Neural cell (in vitro differentiated cells): ENCODE results near the gene B3GNT5. TPM values are rescaled to one million over a fixed set of nuclear protein-coding genes. Genes with fewer than 3 reads are reported as not detected.

ENCODE experiments used
- H2AFZ ChIP-seq: fragments of 200-600, 300-800 bp; sonication (generic), shearing (Covaris generic); 2 replicates; pipeline ENCODE4 v1.6.0; 2014; ENCODE audit warnings: low read depth, mild to moderate bottlenecking, antibody characterized with exemption, low read length, moderate library complexity
- H3F3A ChIP-seq: fragments of 200-600 bp; shearing (Covaris generic); 2 replicates; pipeline ENCODE4 v1.6.1; 2016; ENCODE audit warnings: mild to moderate bottlenecking, moderate library complexity, mixed read lengths, antibody characterized with exemption, low read length; ENCODE audit not compliant: insufficient read depth, poor library complexity, severe bottlenecking
- H3K27ac ChIP-seq: fragments of 200-600, 300-800 bp; sonication (generic), shearing (Covaris generic); 2 replicates; pipeline ENCODE4 v1.5.1; 2014; ENCODE audit warnings: mild to moderate bottlenecking, low read length, moderate library complexity
- H3K27me3 ChIP-seq: fragments of 300-800, 200-600 bp; sonication (generic), shearing (Covaris generic); 2 replicates; pipeline ENCODE4 v1.6.0; 2014; ENCODE audit warnings: mild to moderate bottlenecking, low read depth, low read length, moderate library complexity; ENCODE audit not compliant: insufficient read depth
- H3K36me3 ChIP-seq: fragments of 300-800, 200-600 bp; sonication (generic), shearing (Covaris generic); 2 replicates; pipeline ENCODE4 v1.5.1; 2014; ENCODE audit warnings: mild to moderate bottlenecking, antibody characterized with exemption, low read length, moderate library complexity; ENCODE audit not compliant: insufficient read depth
- H3K4me2 ChIP-seq: fragments of 300-800, 200-600 bp; sonication (generic), shearing (Covaris generic); 2 replicates; pipeline ENCODE4 v1.6.0; 2014; ENCODE audit warnings: mild to moderate bottlenecking, low read length
- H3K4me3 ChIP-seq: fragments of 300-800, 200-600 bp; sonication (generic), shearing (Covaris generic); 2 replicates; pipeline ENCODE4 v1.5.1; 2014; ENCODE audit warnings: mild to moderate bottlenecking, low read length, moderate library complexity
- H3K79me2 ChIP-seq: fragments of 200-600 bp; shearing (Covaris generic); replicated peaks from 2 replicates; pipeline ENCODE4 v1.6.0; 2014; ENCODE audit warnings: mild to moderate bottlenecking, low read length, moderate library complexity; ENCODE audit not compliant: insufficient read depth
- H3K9ac ChIP-seq: fragments of 300-800, 200-600 bp; sonication (generic), shearing (Covaris generic); 2 replicates; pipeline ENCODE4 v1.6.1; 2016; ENCODE audit warnings: mild to moderate bottlenecking, low read length, mixed read lengths
- H3K9me2 ChIP-seq: fragments of 200-600 bp; shearing (Covaris generic); 2 replicates; pipeline ENCODE4 v1.6.1; 2016; ENCODE audit warnings: mild to moderate bottlenecking, low read length, mixed read lengths; ENCODE audit not compliant: insufficient read depth
- H3K9me3 ChIP-seq: fragments of 200-600, 300-800 bp; sonication (generic), shearing (Covaris generic); 2 replicates; pipeline ENCODE4 v1.6.1; 2016; ENCODE audit warnings: mild to moderate bottlenecking, mixed run types, low read length, moderate library complexity, mixed read lengths
- H4K20me1 ChIP-seq: fragments of 200-600 bp; shearing (Covaris generic); 2 replicates; pipeline ENCODE4 v1.6.1; 2016; ENCODE audit warnings: mild to moderate bottlenecking, mixed run types; ENCODE audit not compliant: insufficient read depth
- CTCF ChIP-seq: fragments of 450-650 bp; IDR thresholded peaks from 2 replicates; pipeline ENCODE4 v1.5.1; 2014; ENCODE audit warnings: antibody characterized with exemption, mild to moderate bottlenecking, moderate library complexity; ENCODE audit not compliant: poor library complexity, severe bottlenecking
- EP300 ChIP-seq: fragments of 450-650 bp; conservative IDR thresholded peaks from 2 replicates; pipeline ENCODE4 v1.6.1; 2014; ENCODE audit warnings: antibody characterized with exemption, mild to moderate bottlenecking, moderate library complexity; ENCODE audit not compliant: poor library complexity, severe bottlenecking
- EZH2 ChIP-seq: fragments of 200-600, 300-800 bp; shearing (Covaris generic), sonication (generic); IDR thresholded peaks from 2 replicates; pipeline ENCODE4 v1.6.1; 2014; ENCODE audit warnings: antibody characterized with exemption, low read length, borderline replicate concordance, mild to moderate bottlenecking; ENCODE audit not compliant: insufficient read depth, poor library complexity, severe bottlenecking
- MXI1 ChIP-seq: fragments of 450-650 bp; conservative IDR thresholded peaks from 2 replicates; pipeline ENCODE4 v1.6.1; 2014; ENCODE audit warnings: antibody characterized with exemption, mild to moderate bottlenecking; ENCODE audit not compliant: poor library complexity, severe bottlenecking
- POLR2AphosphoS5 ChIP-seq: IDR thresholded peaks from 2 replicates; pipeline ENCODE4 v1.6.1; 2012
- RAD21 ChIP-seq: fragments of 450-650 bp; conservative IDR thresholded peaks from 2 replicates; pipeline ENCODE4 v1.6.1; 2014; ENCODE audit warnings: antibody characterized with exemption, mild to moderate bottlenecking, moderate library complexity
- REST ChIP-seq: IDR thresholded peaks from 2 replicates; pipeline ENCODE4 v1.6.1; 2012; ENCODE audit warnings: borderline replicate concordance
- SMC3 ChIP-seq: fragments of 450-650 bp; conservative IDR thresholded peaks from 2 replicates; pipeline ENCODE4 v1.6.1; 2014; ENCODE audit warnings: antibody characterized with exemption, mild to moderate bottlenecking, moderate library complexity; ENCODE audit not compliant: poor library complexity
- TAF1 ChIP-seq: IDR thresholded peaks from 2 replicates; pipeline ENCODE4 v1.6.1; 2012; ENCODE audit warnings: low read depth
- polyA plus RNA-seq: library from polyadenylated mRNA; depleted of rRNA; stranded (reverse); fragments of >200 nt; gene quantifications from 2 replicates; pipeline ENCODE4 v1.2.3, GENCODE V29; 2014

Gene B3GNT5
- polyA plus RNA-seq, 1 donor from 2014 or later, result 6.1 TPM

- Histone ChIP-seq H3K79me2 (no peaks in the 10 kb centered on the region), H4K20me1 (no peaks in the 10 kb centered on the region), H3K9ac (no peak overlapping the region), H3K9me3 (no peaks in the 10 kb centered on the region), H3K9me2 (no peaks in the 10 kb centered on the region), H2AFZ (no peak overlapping the region), H3K27ac (no peak overlapping the region), H3F3A (no peaks in the 10 kb centered on the region), H3K4me3 (no peak overlapping the region), H3K4me2 (no peak overlapping the region), H3K36me3 (peaks cover 6% of the 10 kb centered on the region), H3K27me3 (no peaks in the 10 kb centered on the region)
- no peak for TF ChIP-seq REST
- no peak for TF ChIP-seq CTCF
- no peak for TF ChIP-seq SMC3
- no peak for TF ChIP-seq MXI1
- no peak for TF ChIP-seq POLR2AphosphoS5
- TF ChIP-seq TAF1, result no peak
- TF ChIP-seq RAD21, result no peak
- TF ChIP-seq EP300, result no peak
- no peak for TF ChIP-seq EZH2
Measured at GRCh38 chr3:183306798-183307671, 54.0 kb downstream of the B3GNT5 start.

- H3K27me3 ChIP-seq, result no peaks in the 10 kb centered on the region
- H3K4me2 ChIP-seq, result no peak overlapping the region
- H3K9ac ChIP-seq, result no peak overlapping the region
- H3F3A ChIP-seq, result no peaks in the 10 kb centered on the region
- H3K9me3 ChIP-seq, result no peaks in the 10 kb centered on the region
- no peak overlapping the region for H3K4me3 ChIP-seq
- H3K79me2 ChIP-seq, result no peaks in the 10 kb centered on the region
- H3K27ac ChIP-seq, result no peak overlapping the region
- no peaks in the 10 kb centered on the region for H4K20me1 ChIP-seq
- peaks cover 6% of the 10 kb centered on the region for H3K36me3 ChIP-seq
- TF ChIP-seq TAF1, result no peak
- TF ChIP-seq EZH2, result no peak
- no peak overlapping the region for H2AFZ ChIP-seq
- H3K9me2 ChIP-seq, result no peaks in the 10 kb centered on the region
Measured at GRCh38 chr3:183307749-183308148, 54.7 kb downstream of the B3GNT5 start.
